K562 (cell line): ENCODE measurements around the gene CALM1. TPM values are rescaled to one million over a fixed set of nuclear protein-coding genes. Genes with fewer than 3 reads are reported as not detected.

ENCODE experiments used
- ATAC-seq: fragments of 200-7000 bp; cut with Tn5 transposase; 3 replicates; pipeline ENCODE4 v1.9.1; 2020; ENCODE audit warnings: moderate library complexity
- BruUV-seq: library from RNA; stranded (reverse); fragments of 400-500 nt; replicated peaks from 2 replicates; lab custom pipeline; 2021; lab: Mats Ljungman, UMichigan
- CTCF ChIA-PET: fragments of 300-600 bp; formaldehyde crosslinking; extraction: SDS; loops from one replicate; lab custom pipeline; 2021; ENCODE audit warnings: low intra/inter-chr PET ratio; lab: Yijun Ruan, JAX
- POLR2A ChIA-PET: fragments of 300-600, 350-650 bp; sonication (Branson Sonifier 250); formaldehyde crosslinking; extraction: SDS; loops from one replicate; lab custom pipeline; 2021; ENCODE audit warnings: antibody characterized with exemption, inconsistent platforms; lab: Yijun Ruan, JAX
- DNase-seq, 4 experiments: peaks; one replicate each; pipeline versions ENCODE4 v3.0.0 to v3.0.0-alpha.2; 2011 to 2018; ENCODE audit warnings: low spot score in 3 of 4, mixed read lengths in 3 of 4; ENCODE audit errors: extremely low read depth in 1 of 4
- FAIRE-seq: peaks from 2 replicates; lab custom pipeline; 2011; peaks lifted over from hg19 to GRCh38; lab: Jason Lieb, UNC
- H2AFZ ChIP-seq: 2 replicates; pipeline ENCODE4 v1.6.0; 2011; ENCODE audit warnings: low read depth, low read length, control low read depth, inconsistent platforms
- H3K27ac ChIP-seq: fragments of 200-600 bp; 3 replicates; pipeline ENCODE4 v1.8.0; 2011; ENCODE audit warnings: low read depth, mild to moderate bottlenecking, control low read depth, inconsistent platforms, low read length, moderate library complexity, mixed read lengths; ENCODE audit errors: extremely low read depth
- H3K27me3 ChIP-seq, 2 experiments: fragments of 300-600 bp in 1 of 2; 2 replicates in 1 of 2; 3 replicates in 1 of 2; pipeline versions ENCODE4 v1.6.0 to v1.8.0; 2011; ENCODE audit warnings: inconsistent platforms in 2 of 2, low read length in 2 of 2, mild to moderate bottlenecking in 1 of 2, mixed read lengths in 1 of 2, moderate library complexity in 1 of 2; ENCODE audit not compliant: control insufficient read depth in 2 of 2, insufficient read depth in 2 of 2
- H3K36me3 ChIP-seq: fragments of 300-600 bp; 3 replicates; pipeline ENCODE4 v1.8.0; 2011; ENCODE audit warnings: mild to moderate bottlenecking, low read length, inconsistent platforms; ENCODE audit not compliant: control insufficient read depth, insufficient read depth
- H3K4me1 ChIP-seq, 2 experiments: fragments of 200-600 bp in 1 of 2; replicated peaks in 1 of 2; 2 replicates in 1 of 2; 3 replicates in 1 of 2; pipeline versions ENCODE4 v1.5.1 to v1.8.0; 2011; ENCODE audit warnings: inconsistent platforms in 2 of 2, low read length in 2 of 2, mild to moderate bottlenecking in 1 of 2, mixed read lengths in 1 of 2, moderate library complexity in 1 of 2; ENCODE audit not compliant: control insufficient read depth in 2 of 2, insufficient read depth in 2 of 2
- H3K4me2 ChIP-seq: 2 replicates; pipeline ENCODE4 v1.6.1; 2011; ENCODE audit warnings: low read length, control low read depth, inconsistent platforms, mixed read lengths; ENCODE audit not compliant: insufficient read depth
- H3K4me3 ChIP-seq: fragments of 200-600 bp; sonication (generic), shearing (Covaris generic); 2 replicates; pipeline ENCODE4 v1.5.1; 2016; ENCODE audit warnings: control low read depth, inconsistent platforms
- H3K79me2 ChIP-seq: fragments of 200-600 bp; 3 replicates; pipeline ENCODE4 v1.8.0; 2011; ENCODE audit warnings: low read length, inconsistent platforms; ENCODE audit not compliant: control insufficient read depth, insufficient read depth
- H3K9ac ChIP-seq, 2 experiments: 2 replicates each; pipeline versions ENCODE4 v1.6.0 to v1.6.1; 2011; ENCODE audit warnings: low read depth in 2 of 2, low read length in 2 of 2, control low read depth in 1 of 2, inconsistent platforms in 1 of 2, mild to moderate bottlenecking in 1 of 2, mixed read lengths in 1 of 2; ENCODE audit not compliant: insufficient read depth in 1 of 2
- H3K9me1 ChIP-seq: one replicate; pipeline ENCODE4 v1.6.0; 2011; ENCODE audit warnings: inconsistent platforms, mild to moderate bottlenecking, low read length, moderate library complexity; ENCODE audit not compliant: control insufficient read depth, insufficient read depth
- H3K9me3 ChIP-seq: replicated peaks from 2 replicates; pipeline ENCODE4 v1.5.1; 2011; ENCODE audit warnings: low read depth, low read length, inconsistent platforms; ENCODE audit not compliant: control insufficient read depth, insufficient read depth
- H4K20me1 ChIP-seq: replicated peaks from 2 replicates; pipeline ENCODE4 v1.6.1; 2011; ENCODE audit warnings: low read length, inconsistent platforms, mixed read lengths; ENCODE audit not compliant: control insufficient read depth, insufficient read depth
- MTA3 ChIP-seq: fragments of 450-650 bp; formaldehyde crosslinking; IDR thresholded peaks from 2 replicates; pipeline ENCODE4 v1.6.1; 2017; ENCODE audit warnings: mild to moderate bottlenecking, borderline replicate concordance
- NEUROD1 ChIP-seq: fragments of 150-350 bp; IDR thresholded peaks from 2 replicates; pipeline ENCODE4 v1.6.1; 2014; ENCODE audit warnings: borderline replicate concordance, low read length, low read depth; ENCODE audit not compliant: partially characterized antibody
- PATZ1 ChIP-seq: fragments of 250-450 bp; sonication (Bioruptor Pico); IDR thresholded peaks from 2 replicates; pipeline ENCODE4 v1.5.0; 2020; ENCODE audit warnings: mild to moderate bottlenecking, borderline replicate concordance
- POLR3A ChIP-seq: IDR thresholded peaks from 2 replicates; pipeline ENCODE4 v1.6.1; 2011; ENCODE audit warnings: borderline replicate concordance, mild to moderate bottlenecking, moderate library complexity; ENCODE audit not compliant: insufficient read length, insufficient read depth; ENCODE audit errors: extremely low read depth
- RB1 ChIP-seq: fragments of 450-650 bp; IDR thresholded peaks from 2 replicates; pipeline ENCODE4 v1.6.1; 2017; ENCODE audit warnings: low read depth, mild to moderate bottlenecking
- SREBF2 ChIP-seq: sonication (generic); formaldehyde crosslinking; IDR thresholded peaks from 2 replicates; pipeline ENCODE4 v1.4.0; 2020; ENCODE audit warnings: mild to moderate bottlenecking, missing genetic modification reagents
- ZBTB17 ChIP-seq: fragments of 450-650 bp; formaldehyde crosslinking; IDR thresholded peaks from 2 replicates; pipeline ENCODE4 v1.4.0; 2020; ENCODE audit warnings: mild to moderate bottlenecking
- ZNF24 ChIP-seq: fragments of 450-650 bp; IDR thresholded peaks from 2 replicates; pipeline ENCODE4 v1.6.1; 2016
- ZNF277 ChIP-seq: fragments of 250-450 bp; sonication (Bioruptor Pico); IDR thresholded peaks from 2 replicates; pipeline ENCODE4 v1.8.0; 2022; ENCODE audit warnings: inconsistent platforms, mild to moderate bottlenecking, moderate library complexity, borderline replicate concordance
- ZNF398 ChIP-seq: fragments of 250-450 bp; sonication (Bioruptor Pico); IDR thresholded peaks from 2 replicates; pipeline ENCODE4 v1.8.0; 2021; ENCODE audit warnings: moderate library complexity, mild to moderate bottlenecking, inconsistent platforms
- WGBS: fragments of 100-300 bp; shearing (Covaris generic); methylation state at CpG from one replicate; pipeline ENCODE4 v1.1.6; 2016; ENCODE audit warnings: low coverage, mixed read lengths; ENCODE audit not compliant: insufficient coverage; ENCODE audit errors: missing lambda C conversion rate; 5-methylcytosine and 5-hydroxymethylcytosine counted together
- in situ Hi-C: fragments of 300-500 bp; cut with MboI; formaldehyde crosslinking; loops from 4 replicates; pipeline ENCODE4 v1.15.0; 2018; ENCODE audit warnings: inconsistent platforms, mixed read lengths
- intact Hi-C: fragments of 100-400 bp; cut with micrococcal nuclease; formaldehyde crosslinking; loops from 2 replicates; pipeline ENCODE4 v1.14.2; 2022
- polyA plus RNA-seq, 8 experiments: library from polyadenylated mRNA; depleted of rRNA in 4 of 8; stranded (reverse) in 5 of 8; unstranded in 3 of 8; fragments of >200 nt; fragmentation: Nextera tagmentation in 2 of 8; fragmentation: Illumina TruSeq in 1 of 8; extraction: Ambion mirVana in 2 of 8; extraction: Trizol in 1 of 8; gene quantifications; 2 replicates each; pipeline versions ENCODE4 v1.2.1 to v1.2.3, GENCODE V29; 2011 to 2014; ENCODE audit warnings: inconsistent platforms in 1 of 8, missing spikeins in 1 of 8
- total RNA-seq, 7 experiments: library from RNA; depleted of rRNA in 6 of 7; stranded (reverse); fragments of >200 nt in 6 of 7; fragmentation: Illumina TruSeq in 2 of 7; extraction: Trizol in 2 of 7; gene quantifications; 2 replicates each; pipeline versions ENCODE4 v1.2.1 to v1.2.3, GENCODE V29; 2011 to 2021; ENCODE audit warnings: low replicate concordance in 1 of 7

Gene CALM1
- total and polyA plus RNA-seq, 9 of the 15 experiments (the other 6 are each of a cell fraction or from before 2014, with no cell fraction given): 48.0 to 269 (median 158) TPM

- Histone ChIP-seq H4K20me1 (no peaks in the 10 kb centered on the region; the same call in 1 of the 2 replicates), H3K4me1 (no peaks in the 10 kb centered on the region), H3K27ac (no peak overlapping the region), H2AFZ (no peak overlapping the region), H3K9me1 (no peaks in the 10 kb centered on the region), H3K36me3 (peaks cover 36% of the 10 kb centered on the region; the same call in 2 of the 3 replicates), H3K9ac (no peak overlapping the region), H3K27me3 (no peaks in the 10 kb centered on the region), H3K9me3 (no peaks in the 10 kb centered on the region), H3K4me3 (no peak overlapping the region), H3K79me2 (no peaks in the 10 kb centered on the region), H3K4me2 (no peak overlapping the region)
- ATAC-seq: no peak
- POLR2A ChIA-PET: interaction anchor here (1.1 to 1.7 kb wide), 3 partner anchors 9 to 29 kb away, joined by 3 to 6 read pairs (median 5); partner anchors contain the start of gene CALM1
- CTCF ChIA-PET: no interaction called here
- TF ChIP-seq ZBTB17 (CRISPR knock-in tag): no peak
- TF ChIP-seq ZNF277: no peak
- TF ChIP-seq POLR3A: no peak
- no peak for DNase-seq
- no TSS peak for BruUV-seq
- in situ Hi-C loops: loop anchor here (10.0 kb wide), 1 partner anchor 118 kb away; no protein-coding TSS in a partner anchor
- no peak for FAIRE-seq
- 96% methylated on average over 3 of the region's 3 CpGs for WGBS
- intact Hi-C loops: no loop called here
These were observed 10.4 kb downstream of the CALM1 start for GRCh38 chr14:90407230-90407629.

- BruUV-seq: no TSS peak
- intact Hi-C loops (no loop called here), in situ Hi-C loops (loop anchor here (10.0 kb wide), 1 partner anchor 116 kb away; no protein-coding TSS in a partner anchor)
- Histone ChIP-seq H3K4me3 (no peak overlapping the region), H3K4me1 (no peaks in the 10 kb centered on the region), H3K27ac (no peak overlapping the region), H2AFZ (no peak overlapping the region), H4K20me1 (no peaks in the 10 kb centered on the region; the same call in 1 of the 2 replicates), H3K9me3 (no peaks in the 10 kb centered on the region), H3K27me3 (no peaks in the 10 kb centered on the region), H3K9me1 (no peaks in the 10 kb centered on the region), H3K9ac (no peak overlapping the region), H3K79me2 (no peaks in the 10 kb centered on the region), H3K4me2 (no peak overlapping the region), H3K36me3 (peaks cover 21% of the 10 kb centered on the region; the same call in 1 of the 3 replicates)
- FAIRE-seq (no peak), ATAC-seq (no peak), DNase-seq (no peak)
- ChIA-PET CTCF (no interaction called here), POLR2A (interaction anchor here (0.6 to 1.7 kb wide), 3 partner anchors 8 to 191 kb away, joined by 3 to 6 read pairs (median 5); partner anchors contain the start of gene CALM1)
- WGBS: 56% methylated on average over 5 of the region's 6 CpGs
- no peak for TF ChIP-seq NEUROD1
- no peak for TF ChIP-seq ZNF398 (CRISPR knock-in tag)
- no peak for TF ChIP-seq SREBF2
- no peak for TF ChIP-seq ZNF24
- TF ChIP-seq PATZ1: no peak
- no peak for TF ChIP-seq RB1
- TF ChIP-seq MTA3: no peak
These were observed 11.9 kb downstream of the CALM1 start for GRCh38 chr14:90408713-90409112.
